Fibroblast of gingiva (primary cell): ENCODE data around the gene PALM.

Experiments used
- DNase-seq: peaks from one replicate; pipeline ENCODE4 v3.0.0-alpha.2; 2011; ENCODE audit warnings: low read depth

The PALM gene

DNA sequence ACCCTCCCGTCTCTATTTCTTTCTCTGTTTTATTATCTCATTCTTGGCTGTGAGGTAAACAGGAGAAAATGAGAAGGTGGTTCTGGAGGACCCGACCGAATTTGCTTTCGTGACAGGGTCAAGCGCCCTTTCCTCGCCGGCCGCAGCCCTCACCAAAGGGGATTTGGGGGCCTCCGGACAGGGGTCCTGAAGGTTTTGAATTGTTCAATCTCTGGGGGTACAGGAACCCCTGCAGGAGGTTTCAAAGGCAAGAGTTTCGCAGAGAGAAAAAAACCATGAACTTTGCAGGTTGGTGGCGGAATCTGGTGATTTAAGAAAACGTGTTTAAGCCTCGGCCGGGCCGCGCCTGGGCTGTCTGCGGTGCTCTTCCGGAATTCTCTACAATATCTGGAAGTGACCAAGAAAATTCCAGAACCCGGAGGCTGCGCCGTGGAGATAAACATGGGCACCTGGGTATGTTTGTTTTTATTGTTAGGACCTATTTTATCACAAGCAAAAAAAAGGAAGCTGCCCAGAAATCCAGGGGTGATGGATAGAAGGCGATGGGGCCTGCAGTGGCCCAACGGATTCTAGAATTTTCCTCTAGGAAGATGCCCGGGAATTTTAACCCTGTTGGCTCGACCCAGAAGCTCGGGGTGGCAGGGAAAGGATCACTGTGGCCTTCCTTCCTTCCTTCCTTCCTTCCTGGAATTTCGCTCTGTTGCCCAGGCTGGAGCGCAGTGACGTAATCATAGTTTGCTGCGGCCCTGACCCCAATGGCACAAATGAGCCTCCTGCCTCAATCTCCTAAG is 74.3 kb downstream of the PALM start:
- no peak for DNase-seq

- no peak for DNase-seq
Observed at GRCh38 chr19:784541-784940, 75.8 kb downstream of the PALM start.

- DNase-seq, result no peak
Observed at GRCh38 chr19:787536-787935, 78.8 kb downstream of the PALM start.

DNA sequence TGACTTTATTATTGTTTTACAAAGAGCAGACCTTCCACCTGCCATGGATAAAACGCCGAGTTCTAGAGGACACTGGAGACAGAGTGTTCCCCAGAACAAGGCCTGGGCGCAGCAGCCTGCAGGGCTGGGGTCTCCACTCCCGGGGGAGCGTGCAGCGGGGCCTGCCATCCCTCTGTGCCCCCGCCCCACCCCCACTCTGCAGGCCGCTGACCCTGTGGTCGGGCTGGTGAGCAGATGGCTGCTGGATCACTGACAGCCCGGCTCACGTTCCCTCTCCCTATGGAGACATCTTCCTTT is 79.9 kb downstream of the PALM start:
- no peak for DNase-seq

GRCh38 chr19:788983-789700 is 80.4 kb downstream of the PALM start:
- DNase-seq, result peak; percentile 60

- DNase-seq, result no peak
Observed at GRCh38 chr19:789701-790060, 80.9 kb downstream of the PALM start.

- DNase-seq, result no peak
Observed at GRCh38 chr19:791007-791566, 82.4 kb downstream of the PALM start.

GRCh38 chr19:791567-792305 is 83.0 kb downstream of the PALM start:
- no peak for DNase-seq

GRCh38 chr19:792306-792885 is 83.7 kb downstream of the PALM start:
- DNase-seq, result no peak

DNA sequence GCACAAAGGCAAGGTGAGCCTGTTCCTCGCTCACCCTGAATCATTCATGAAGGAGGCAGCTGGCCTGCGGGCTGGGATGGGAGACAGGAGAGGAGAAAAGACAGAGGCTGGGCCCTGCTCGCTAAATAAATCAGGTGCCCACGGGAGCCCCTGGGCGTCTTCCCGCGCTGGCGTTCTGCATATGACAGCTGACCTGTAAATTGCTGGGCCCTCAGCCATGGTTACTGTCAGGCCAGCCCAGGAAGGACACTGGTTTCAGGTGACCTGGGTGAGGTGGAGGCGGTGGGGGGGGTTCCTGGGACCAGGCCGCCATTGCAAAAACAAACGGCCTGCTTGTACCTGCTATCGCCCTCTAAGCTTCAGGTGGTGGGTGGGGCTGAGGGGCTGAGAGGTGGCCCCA is 85.1 kb downstream of the PALM start:
- DNase-seq, result no peak

GRCh38 chr19:795073-795611 is 86.4 kb downstream of the PALM start:
- no peak for DNase-seq

DNA sequence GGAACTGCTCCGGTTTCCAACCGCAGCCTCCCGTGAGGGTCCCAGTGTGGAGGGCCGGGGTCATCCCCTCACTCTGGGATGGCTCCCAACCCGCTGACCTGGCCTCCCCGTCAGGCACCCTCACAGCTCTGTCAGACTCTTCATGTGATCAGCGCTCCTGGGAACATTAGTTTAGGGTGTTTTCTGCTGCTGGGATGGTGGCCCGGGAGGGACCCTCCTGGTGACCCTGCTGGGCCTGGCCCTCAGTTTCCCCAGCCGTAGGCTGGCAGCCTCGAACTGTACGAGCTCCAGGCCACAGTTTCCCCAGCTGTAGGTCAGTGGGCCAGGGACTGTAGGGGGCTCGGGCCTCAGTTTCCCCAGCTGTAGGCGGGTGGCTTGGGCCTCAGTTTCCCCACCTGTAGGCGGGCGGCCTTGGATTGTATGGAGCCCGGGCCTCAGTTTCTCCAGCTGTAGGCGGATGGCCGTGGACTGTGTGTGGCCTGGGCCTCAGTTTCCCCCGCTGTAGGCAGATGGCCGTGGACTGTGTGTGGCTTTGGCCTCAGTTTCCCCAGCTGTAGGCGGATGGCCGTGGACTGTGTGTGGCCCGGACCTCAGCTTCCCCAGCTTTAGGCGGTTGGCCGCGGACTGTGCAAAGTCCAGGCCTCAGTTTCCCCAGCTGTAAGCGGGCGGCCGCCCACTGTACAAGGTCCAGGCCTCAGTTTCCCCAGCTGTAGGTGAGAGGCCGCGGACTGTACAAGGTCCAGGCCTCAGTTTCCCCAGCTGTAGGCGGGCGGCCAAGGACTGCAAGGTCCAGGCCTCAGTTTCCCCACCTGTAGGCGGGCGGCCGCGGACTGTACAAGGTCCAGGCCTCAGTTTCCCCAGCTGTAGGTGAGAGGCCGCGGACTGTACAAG is 87.2 kb downstream of the PALM start:
- DNase-seq, result no peak

DNA sequence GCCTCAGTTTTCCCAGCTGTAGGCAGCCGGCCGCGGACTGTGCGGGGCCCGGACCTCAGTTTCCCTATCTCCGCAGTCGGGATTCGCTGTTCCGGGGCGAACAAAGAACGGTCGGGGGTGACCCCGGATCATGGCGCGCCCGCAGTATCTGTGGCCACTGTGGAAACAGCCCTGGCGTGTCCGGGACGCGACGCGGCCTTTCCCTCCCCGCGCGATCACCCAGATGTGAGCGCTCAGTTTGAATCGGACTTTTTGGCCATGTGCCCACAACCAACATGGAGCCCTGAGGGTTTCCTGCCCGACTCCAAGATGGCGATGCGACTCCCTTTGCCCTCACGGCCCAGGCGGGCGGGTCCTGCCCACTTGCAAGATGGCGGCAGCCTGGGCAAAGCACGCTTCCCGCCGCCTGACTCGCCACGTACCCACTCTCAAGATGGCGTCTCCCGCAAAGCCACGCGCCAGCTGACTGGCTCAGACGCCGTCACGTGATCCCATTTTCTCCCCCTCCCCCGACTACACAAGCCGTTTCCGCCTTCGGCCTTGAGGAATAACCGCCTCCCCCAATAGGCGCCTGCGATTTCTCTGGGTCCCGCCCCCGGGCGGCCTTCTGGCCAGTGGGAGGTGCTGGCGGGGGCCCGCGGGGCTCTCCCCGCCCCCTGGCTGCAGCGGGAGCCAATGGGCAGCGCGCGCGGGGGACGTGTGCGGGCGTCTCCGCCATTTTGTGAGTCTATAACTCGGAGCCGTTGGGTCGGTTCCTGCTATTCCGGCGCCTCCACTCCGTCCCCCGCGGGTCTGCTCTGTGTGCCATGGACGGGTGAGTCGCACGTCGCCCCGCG is 88.2 kb downstream of the PALM start, which contains the start of gene PTBP1:
Gene PTBP1, plus strand, starts transcription at position 761 of the 836 bp plus-strand sequence. Its CDS starts 46 bp downstream, at position 807.
- peak; percentile 100 for DNase-seq
